ENCODE data around the gene DUSP15. TPM values are rescaled to one million over a fixed set of nuclear protein-coding genes. Genes with fewer than 3 reads are reported as not detected.

DUSP15 gene
- total RNA-seq, 1 donor from 2014 or later, result 13.2 TPM

GRCh38 chr20:31859266-31859997 lies 10.9 kb downstream of the DUSP15 start:
- Mint-ChIP-seq H3K4me1 (ENCODE audit: low read depth) (peaks cover 12% of the 10 kb centered on the region), H3K27ac (no peak overlapping the region), H3K36me3 (ENCODE audit: insufficient read depth) (no peaks in the 10 kb centered on the region), H3K9me3 (ENCODE audit: low read depth) (no peaks in the 10 kb centered on the region), H3K4me3 (ENCODE audit: low read depth) (no peak overlapping the region), H3K27me3 (peaks cover 24% of the 10 kb centered on the region)
- DNase-seq (ENCODE audit: low spot score, unreplicated experiment), result no peak
- no peak for TF ChIP-seq CTCF (IDR thresholded peaks at IDR 0.05; ENCODE audit: unreplicated experiment)

- Mint-ChIP-seq H3K27ac (no peak overlapping the region), H3K9me3 (ENCODE audit: low read depth) (no peaks in the 10 kb centered on the region), H3K36me3 (ENCODE audit: insufficient read depth) (no peaks in the 10 kb centered on the region), H3K4me1 (ENCODE audit: low read depth) (peaks cover 12% of the 10 kb centered on the region), H3K4me3 (ENCODE audit: low read depth) (no peak overlapping the region), H3K27me3 (peaks cover 27% of the 10 kb centered on the region)
- TF ChIP-seq CTCF (IDR thresholded peaks at IDR 0.05; ENCODE audit: unreplicated experiment), result no peak
- DNase-seq (ENCODE audit: low spot score, unreplicated experiment), result no peak
These were observed 11.6 kb downstream of the DUSP15 start for GRCh38 chr20:31858760-31859083.

- H3K4me1 Mint-ChIP-seq (ENCODE audit: low read depth), result peaks cover 12% of the 10 kb centered on the region
- H3K9me3 Mint-ChIP-seq (ENCODE audit: low read depth), result no peaks in the 10 kb centered on the region
- TF ChIP-seq CTCF (IDR thresholded peaks at IDR 0.05; ENCODE audit: unreplicated experiment), result no peak
- DNase-seq (ENCODE audit: low spot score, unreplicated experiment), result no peak
- no peak overlapping the region for H3K4me3 Mint-ChIP-seq (ENCODE audit: low read depth)
- no peak overlapping the region for H3K27ac Mint-ChIP-seq
- H3K36me3 Mint-ChIP-seq (ENCODE audit: insufficient read depth), result no peaks in the 10 kb centered on the region
- H3K27me3 Mint-ChIP-seq, result peaks cover 28% of the 10 kb centered on the region
These were observed 12.2 kb downstream of the DUSP15 start for GRCh38 chr20:31857861-31858759.

GRCh38 chr20:31856516-31856915 lies 13.8 kb downstream of the DUSP15 start:
- Mint-ChIP-seq H3K9me3 (ENCODE audit: low read depth) (no peaks in the 10 kb centered on the region), H3K27ac (no peak overlapping the region), H3K4me3 (ENCODE audit: low read depth) (no peak overlapping the region), H3K36me3 (ENCODE audit: insufficient read depth) (no peaks in the 10 kb centered on the region), H3K4me1 (ENCODE audit: low read depth) (peaks cover 5% of the 10 kb centered on the region), H3K27me3 (peaks cover 34% of the 10 kb centered on the region)
- no peak for DNase-seq (ENCODE audit: low spot score, unreplicated experiment)
- TF ChIP-seq CTCF (IDR thresholded peaks at IDR 0.05; ENCODE audit: unreplicated experiment), result no peak

- no peak for TF ChIP-seq CTCF (IDR thresholded peaks at IDR 0.05; ENCODE audit: unreplicated experiment)
- no peak overlapping the region for H3K4me3 Mint-ChIP-seq (ENCODE audit: low read depth)
- no peaks in the 10 kb centered on the region for H3K36me3 Mint-ChIP-seq (ENCODE audit: insufficient read depth)
- no peak for DNase-seq (ENCODE audit: low spot score, unreplicated experiment)
- no peaks in the 10 kb centered on the region for H3K4me1 Mint-ChIP-seq (ENCODE audit: low read depth)
- H3K27me3 Mint-ChIP-seq, result peaks cover 42% of the 10 kb centered on the region
- no peak overlapping the region for H3K27ac Mint-ChIP-seq
- no peaks in the 10 kb centered on the region for H3K9me3 Mint-ChIP-seq (ENCODE audit: low read depth)
These were observed 16.8 kb downstream of the DUSP15 start for GRCh38 chr20:31853481-31853880.

Data from progenitor cell of endocrine pancreas (in vitro differentiated cells).